Progenitor cell of endocrine pancreas (in vitro differentiated cells): ENCODE measurements around the gene UQCRHL. TPM values are rescaled to one million over a fixed set of nuclear protein-coding genes. Genes with fewer than 3 reads are reported as not detected.

Experiments
- DNase-seq: peaks from one replicate; pipeline ENCODE4 v3.0.0; 2021; ENCODE audit warnings: low spot score; ENCODE audit not compliant: unreplicated experiment
- H3K27ac Mint-ChIP-seq: 2 replicates; pipeline ENCODE4 v1.8.0; 2021; ENCODE audit warnings: mild to moderate bottlenecking, moderate library complexity, mixed read lengths
- H3K27me3 Mint-ChIP-seq: 2 replicates; pipeline ENCODE4 v1.8.0; 2021; ENCODE audit warnings: mixed read lengths
- H3K36me3 Mint-ChIP-seq: 2 replicates; pipeline ENCODE4 v1.8.0; 2022; ENCODE audit warnings: mixed read lengths; ENCODE audit not compliant: insufficient read depth
- H3K4me1 Mint-ChIP-seq: 2 replicates; pipeline ENCODE4 v1.8.0; 2021; ENCODE audit warnings: low read depth, mixed read lengths
- H3K4me3 Mint-ChIP-seq: 2 replicates; pipeline ENCODE4 v1.8.0; 2021; ENCODE audit warnings: low read depth, mild to moderate bottlenecking, moderate library complexity, mixed read lengths
- H3K9me3 Mint-ChIP-seq: 2 replicates; pipeline ENCODE4 v1.8.0; 2021; ENCODE audit warnings: low read depth, mixed read lengths
- total RNA-seq: library from RNA; stranded (reverse); gene quantifications from 2 replicates; pipeline ENCODE4 v1.2.1, GENCODE V29; 2021
- TF ChIP-seq, protein P1 (sequence below): fragments of 200-600 bp; sonication (generic); IDR thresholded peaks from one replicate; pipeline ENCODE4 v1.5.0; 2021; ENCODE audit warnings: antibody characterized with exemption, mild to moderate bottlenecking; ENCODE audit not compliant: unreplicated experiment

Gene UQCRHL
- total RNA-seq, 1 donor from 2014 or later = 3.5 TPM

DNA sequence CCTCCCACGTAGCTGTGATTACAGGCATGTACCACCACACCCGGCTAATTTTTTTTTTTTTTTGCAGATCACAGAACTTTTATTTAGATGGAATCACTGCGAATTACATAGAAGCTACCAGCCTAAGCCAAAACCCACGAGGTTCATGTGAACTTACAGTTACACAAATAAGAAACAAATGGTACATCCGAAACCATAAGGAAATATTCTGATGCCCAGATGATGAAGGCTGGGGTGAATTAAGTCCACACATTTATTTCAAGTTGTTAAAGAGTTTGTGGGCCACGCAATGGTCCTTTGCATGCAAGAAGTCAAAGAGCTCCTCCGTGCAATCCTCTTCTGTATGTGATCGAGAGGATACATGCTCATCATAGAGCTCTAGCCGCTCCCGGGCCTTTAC, 328 bp downstream of the UQCRHL start:
- DNase-seq = no peak
- Mint-ChIP-seq H3K4me3 (no peak overlapping the region), H3K27ac (no peak overlapping the region), H3K9me3 (no peaks in the 10 kb centered on the region), H3K4me1 (peaks cover 17% of the 10 kb centered on the region), H3K27me3 (no peaks in the 10 kb centered on the region), H3K36me3 (no peaks in the 10 kb centered on the region)
- TF ChIP-seq, protein P1, sequence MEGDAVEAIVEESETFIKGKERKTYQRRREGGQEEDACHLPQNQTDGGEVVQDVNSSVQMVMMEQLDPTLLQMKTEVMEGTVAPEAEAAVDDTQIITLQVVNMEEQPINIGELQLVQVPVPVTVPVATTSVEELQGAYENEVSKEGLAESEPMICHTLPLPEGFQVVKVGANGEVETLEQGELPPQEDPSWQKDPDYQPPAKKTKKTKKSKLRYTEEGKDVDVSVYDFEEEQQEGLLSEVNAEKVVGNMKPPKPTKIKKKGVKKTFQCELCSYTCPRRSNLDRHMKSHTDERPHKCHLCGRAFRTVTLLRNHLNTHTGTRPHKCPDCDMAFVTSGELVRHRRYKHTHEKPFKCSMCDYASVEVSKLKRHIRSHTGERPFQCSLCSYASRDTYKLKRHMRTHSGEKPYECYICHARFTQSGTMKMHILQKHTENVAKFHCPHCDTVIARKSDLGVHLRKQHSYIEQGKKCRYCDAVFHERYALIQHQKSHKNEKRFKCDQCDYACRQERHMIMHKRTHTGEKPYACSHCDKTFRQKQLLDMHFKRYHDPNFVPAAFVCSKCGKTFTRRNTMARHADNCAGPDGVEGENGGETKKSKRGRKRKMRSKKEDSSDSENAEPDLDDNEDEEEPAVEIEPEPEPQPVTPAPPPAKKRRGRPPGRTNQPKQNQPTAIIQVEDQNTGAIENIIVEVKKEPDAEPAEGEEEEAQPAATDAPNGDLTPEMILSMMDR = no peak

DNA sequence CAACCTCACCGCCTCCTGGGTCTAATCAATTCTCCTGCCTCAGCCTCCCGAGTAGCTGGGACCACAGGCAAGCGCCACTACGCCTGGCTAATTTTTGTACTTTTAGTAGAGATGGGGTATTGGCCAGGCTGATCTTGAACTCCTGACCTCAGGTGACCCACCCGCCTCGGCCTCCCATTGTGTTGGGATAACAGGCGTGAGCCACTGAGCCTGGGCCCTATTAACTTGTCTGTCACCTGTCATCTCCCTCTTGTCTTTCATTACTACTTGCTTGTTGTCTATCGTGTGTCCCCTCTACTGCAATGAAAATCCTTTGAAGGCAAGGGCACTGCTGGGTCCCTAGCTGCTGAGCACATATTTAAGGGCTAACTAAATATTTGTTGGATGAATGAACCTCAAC, 3.4 kb downstream of the UQCRHL start:
- DNase-seq = no peak
- Mint-ChIP-seq H3K4me3 (no peak overlapping the region), H3K4me1 (peaks cover 44% of the 10 kb centered on the region), H3K27ac (no peak overlapping the region), H3K36me3 (no peaks in the 10 kb centered on the region), H3K9me3 (no peaks in the 10 kb centered on the region), H3K27me3 (no peaks in the 10 kb centered on the region)
- TF ChIP-seq, protein P1 = no peak

DNA sequence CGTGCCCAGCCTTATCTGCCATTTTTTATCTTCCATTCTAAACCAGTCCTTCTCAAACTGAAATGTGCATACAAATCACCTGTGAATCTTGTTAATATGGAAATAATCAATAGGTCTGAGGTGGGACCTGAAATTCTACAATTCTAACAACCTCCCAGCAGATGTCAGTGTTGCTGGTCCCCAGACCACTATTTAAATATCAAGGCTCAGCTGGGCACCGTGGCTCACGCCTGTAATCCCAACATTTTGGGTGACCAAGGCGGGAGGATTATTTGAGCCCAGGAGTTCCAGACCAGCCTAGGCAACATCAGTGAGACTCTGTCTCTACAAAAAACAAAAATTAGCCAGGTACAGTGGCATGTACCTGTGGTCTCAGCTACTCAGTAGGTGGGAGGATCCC, 4.1 kb downstream of the UQCRHL start:
- peak overlapping the region; percentile 90 for H3K27ac Mint-ChIP-seq

DNA sequence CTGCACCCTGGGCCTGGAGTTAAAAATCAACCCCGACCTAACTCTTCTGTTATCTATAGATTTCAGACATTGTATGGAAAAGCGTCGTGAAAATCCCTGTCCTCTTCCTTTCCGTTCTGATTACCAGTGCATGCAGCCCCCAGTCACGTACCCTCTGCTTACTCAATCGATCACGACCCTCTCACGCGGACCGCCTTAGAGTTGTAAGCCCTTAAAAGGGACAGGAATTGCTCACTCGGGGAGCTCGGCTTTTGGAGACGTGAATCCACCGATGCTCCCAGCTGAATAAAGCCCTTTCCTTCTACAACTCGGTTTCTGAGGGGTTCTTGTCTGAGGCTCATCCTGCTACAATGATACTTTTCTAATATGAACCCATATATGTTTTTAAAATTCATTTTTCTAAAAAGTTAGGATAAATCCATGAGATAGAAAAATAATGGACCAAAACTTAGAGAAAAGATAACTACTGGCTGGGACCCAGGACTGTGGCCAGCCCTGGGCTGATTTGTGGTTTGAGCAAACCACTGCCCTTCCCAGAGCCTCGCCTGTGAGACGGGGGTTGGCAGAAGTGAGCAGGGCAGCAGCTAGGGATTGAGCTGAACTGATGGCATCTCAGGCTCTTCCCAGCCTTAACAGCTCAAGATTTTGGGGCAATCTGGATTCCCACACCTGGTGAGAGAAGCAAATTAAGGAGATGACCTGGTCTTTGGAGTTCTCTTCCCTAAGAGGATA, 5.0 kb downstream of the UQCRHL start:
- H3K27me3 Mint-ChIP-seq = no peaks in the 10 kb centered on the region
- TF ChIP-seq, protein P1 = no peak
- peaks cover 40% of the 10 kb centered on the region for H3K4me1 Mint-ChIP-seq
- H3K36me3 Mint-ChIP-seq = no peaks in the 10 kb centered on the region
- no peak for DNase-seq
- no peak overlapping the region for H3K4me3 Mint-ChIP-seq
- H3K9me3 Mint-ChIP-seq = no peaks in the 10 kb centered on the region
- H3K27ac Mint-ChIP-seq = peak overlapping the region; percentile 47

More for the DNA sequence above, 4.1 kb downstream of the UQCRHL start:
- Mint-ChIP-seq H3K36me3 (no peaks in the 10 kb centered on the region), H3K4me3 (no peak overlapping the region), H3K4me1 (peaks cover 38% of the 10 kb centered on the region), H3K27me3 (no peaks in the 10 kb centered on the region), H3K9me3 (no peaks in the 10 kb centered on the region)
- DNase-seq = no peak
- TF ChIP-seq, protein P1 = peak; percentile 69

DNA sequence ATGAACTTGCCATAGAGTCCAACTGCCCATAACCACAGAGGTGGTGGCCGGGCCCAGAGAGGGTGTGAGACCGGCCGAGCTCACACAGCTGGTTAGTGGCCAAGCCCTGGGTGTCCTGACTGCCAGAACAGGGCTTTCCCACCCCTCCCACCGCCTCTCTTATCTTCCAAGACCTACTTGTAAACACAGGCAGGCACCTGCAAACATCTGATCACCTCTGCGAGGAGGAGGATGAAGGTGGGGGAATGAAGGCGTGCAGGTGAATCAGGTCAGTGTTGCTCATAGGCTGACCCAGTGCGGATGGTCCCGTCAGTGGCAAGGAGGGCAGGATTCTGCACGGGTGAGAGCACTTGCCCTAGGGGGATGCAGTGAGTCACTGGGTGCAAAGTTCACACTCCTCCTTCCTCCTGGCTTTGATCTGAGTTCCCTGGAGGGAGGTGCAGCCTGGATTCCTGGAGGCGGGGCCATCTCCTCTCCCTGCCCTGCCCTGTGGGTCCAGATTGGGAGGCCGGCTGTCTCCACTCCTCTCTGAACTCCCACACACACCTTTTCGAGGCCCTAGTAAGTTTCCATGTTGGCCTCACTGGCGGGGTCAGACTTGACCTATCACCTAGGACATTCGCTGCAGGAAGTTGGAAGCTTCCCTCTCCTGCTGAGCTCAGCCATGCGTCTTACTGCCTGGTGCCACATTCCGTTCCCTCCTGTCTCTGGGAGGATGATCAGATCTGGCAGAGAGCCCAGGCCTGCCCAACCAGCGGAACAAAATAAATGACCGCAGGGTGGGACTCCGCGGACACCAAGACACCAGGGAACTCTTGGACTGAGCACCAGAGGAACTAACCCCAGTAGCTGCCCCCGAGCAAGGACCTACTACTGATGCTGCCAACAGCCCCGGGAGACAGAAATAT, 7.3 kb downstream of the UQCRHL start:
- Mint-ChIP-seq H3K27me3 (no peaks in the 10 kb centered on the region), H3K9me3 (no peaks in the 10 kb centered on the region), H3K4me1 (peaks cover 52% of the 10 kb centered on the region), H3K36me3 (no peaks in the 10 kb centered on the region), H3K27ac (peak overlapping the region; percentile 96), H3K4me3 (peak overlapping the region; percentile 12)
- DNase-seq = peak; percentile 41
- TF ChIP-seq, protein P1 = no peak
